A549 (cell line): ENCODE measurements around the gene RAB42.

ENCODE experiments used
- CEBPB ChIP-seq, 2 experiments: fragments of >200 bp in 1 of 2; sonication (Bioruptor Twin) in 1 of 2; formaldehyde crosslinking in 1 of 2; IDR thresholded peaks; 2 replicates each; pipeline ENCODE4 v1.6.1; 2012 to 2016
- CTCF ChIP-seq: fragments of >200 bp; sonication (Bioruptor Twin); formaldehyde crosslinking; IDR thresholded peaks from 3 replicates; pipeline ENCODE4 v1.5.1; 2016
- POLR2AphosphoS2 ChIP-seq: conservative IDR thresholded peaks from 2 replicates; pipeline ENCODE4 v1.6.1; 2012; ENCODE audit warnings: low read length, improper control_type of control experiment, inconsistent platforms
- SREBF2 ChIP-seq: fragments of 450-650 bp; IDR thresholded peaks from 2 replicates; pipeline ENCODE4 v1.6.1; 2014; ENCODE audit warnings: mild to moderate bottlenecking, moderate library complexity

- no peak for TF ChIP-seq CEBPB (IDR thresholded peaks at IDR 0.05)
- TF ChIP-seq SREBF2 = no peak
- no peak for TF ChIP-seq CTCF
- TF ChIP-seq POLR2AphosphoS2 = no peak
These were observed 46.8 kb upstream of the RAB42 start for GRCh38 chr1:28545246-28545628.
